NB4 (cell line): Measurements from ENCODE around the gene SHISAL1.

Experiments
- CTCF ChIP-seq: IDR thresholded peaks from one replicate; pipeline ENCODE4 v1.5.1; 2012; ENCODE audit warnings: low read depth, low read length
- MYC ChIP-seq: IDR thresholded peaks from 2 replicates; pipeline ENCODE4 v1.6.1; 2011; ENCODE audit warnings: low read depth, low read length
- POLR2A ChIP-seq: IDR thresholded peaks from 2 replicates; pipeline ENCODE4 v1.6.1; 2011; ENCODE audit warnings: mild to moderate bottlenecking; ENCODE audit not compliant: insufficient read length; ENCODE audit errors: extremely low read depth
- TF ChIP-seq, protein P1 (sequence below): IDR thresholded peaks from 2 replicates; pipeline ENCODE4 v1.6.1; 2011; ENCODE audit warnings: low read depth, low read length

DNA sequence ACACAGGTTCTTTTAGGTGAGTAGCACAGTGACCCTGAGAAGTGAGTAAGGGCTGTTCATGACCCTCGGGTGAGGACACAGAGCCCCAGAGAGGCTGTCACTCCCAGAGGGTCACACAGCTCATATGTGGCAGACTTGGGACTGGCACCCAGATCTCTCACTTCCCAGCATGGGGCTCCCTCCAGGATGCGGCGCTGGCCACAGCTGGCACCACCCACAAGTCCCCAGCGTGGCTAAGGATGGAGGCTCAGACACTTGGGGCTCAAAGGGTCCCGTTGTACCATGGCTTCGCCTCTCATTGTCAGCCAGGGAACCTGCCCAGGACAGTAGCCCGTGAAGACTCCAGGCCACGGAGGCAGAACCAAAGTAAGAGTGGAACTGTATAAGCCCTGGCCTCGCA lies 6.0 kb upstream of the SHISAL1 start:
- no peak for TF ChIP-seq CTCF
- TF ChIP-seq, protein P1, sequence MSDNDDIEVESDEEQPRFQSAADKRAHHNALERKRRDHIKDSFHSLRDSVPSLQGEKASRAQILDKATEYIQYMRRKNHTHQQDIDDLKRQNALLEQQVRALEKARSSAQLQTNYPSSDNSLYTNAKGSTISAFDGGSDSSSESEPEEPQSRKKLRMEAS, result no peak
- no peak for TF ChIP-seq POLR2A
- TF ChIP-seq MYC, result no peak
